ENCODE data around the gene SULT1C2. TPM values are rescaled to one million over a fixed set of nuclear protein-coding genes. Genes with fewer than 3 reads are reported as not detected.

Gene SULT1C2
- total and polyA plus RNA-seq, 2 of the 13 experiments (the other 11 are each of a cell fraction or from before 2014, with no cell fraction given) = 4.0 to 6.2 TPM

DNA sequence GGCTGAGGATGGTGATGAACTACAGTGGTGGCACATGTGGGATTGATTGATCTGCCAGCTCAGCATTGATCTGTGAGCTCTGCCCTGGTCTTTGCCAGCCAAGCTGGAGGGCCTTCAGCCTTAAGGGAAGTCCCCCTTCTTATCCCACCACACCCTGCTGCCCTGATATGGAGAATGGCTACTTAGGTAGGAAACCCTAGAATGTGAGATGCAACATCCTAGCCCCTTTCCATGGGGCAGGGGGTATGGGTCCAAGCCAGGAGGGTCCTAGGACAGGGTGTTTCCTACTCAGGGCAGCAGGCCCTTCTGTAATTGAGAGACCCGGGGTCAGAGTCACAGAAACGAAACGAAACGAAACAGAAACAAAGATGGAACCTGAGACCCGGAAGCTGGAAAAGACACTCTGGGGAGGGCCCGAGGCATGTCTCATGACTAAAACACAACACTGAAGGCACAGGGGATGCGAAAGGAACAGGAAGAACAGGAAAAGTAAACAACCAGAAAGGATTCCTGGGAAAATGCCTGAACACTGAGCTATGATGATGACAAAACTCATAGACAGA lies 16.9 kb upstream of the SULT1C2 start (continued):
- TF ChIP-seq STAT5B (CRISPR knock-in tag; IDR thresholded peaks at IDR 0.05) (no peak), ATF7-NPFF (CRISPR knock-in tag; IDR thresholded peaks at IDR 0.05; ENCODE audit: low read depth) (no peak), FOXC1 (CRISPR knock-in tag; IDR thresholded peaks at IDR 0.05; ENCODE audit: borderline replicate concordance) (0 out of 2 replicates have a peak, but pooled peaks have one; percentile 22), ZMYM2 (CRISPR knock-in tag; IDR thresholded peaks at IDR 0.05) (no peak), ARNT (IDR thresholded peaks at IDR 0.05) (no peak), SALL1 (CRISPR knock-in tag; IDR thresholded peaks at IDR 0.05) (no peak; the same call in 1 of the 2 replicates), KLF9 (CRISPR knock-in tag; IDR thresholded peaks at IDR 0.05; ENCODE audit: low read depth) (no peak), SOX13 (IDR thresholded peaks at IDR 0.05) (no peak), SOX13 (CRISPR knock-in tag; conservative IDR thresholded peaks at IDR 0.05 in 1 of 2, IDR thresholded peaks at IDR 0.05 in 1 of 2) (no peak), AGO2 (optimal IDR thresholded peaks at IDR 0.05; ENCODE audit: low read depth, low read length) (no peak), EP300 (IDR thresholded peaks at IDR 0.05; ENCODE audit: low read depth in 2 of 2, low read length in 2 of 2) (no peak; a peak in 1 of 4 replicates), EP300 (CRISPR knock-in tag; IDR thresholded peaks at IDR 0.05; ENCODE audit: borderline replicate concordance) (no peak), THYN1 (CRISPR knock-in tag; IDR thresholded peaks at IDR 0.05; ENCODE audit: borderline replicate concordance, low read depth) (no peak), SIX1 (CRISPR knock-in tag; IDR thresholded peaks at IDR 0.05; ENCODE audit: borderline replicate concordance) (no peak), ZNF589 (CRISPR knock-in tag; conservative IDR thresholded peaks at IDR 0.05) (no peak), KDM3A (CRISPR knock-in tag; IDR thresholded peaks at IDR 0.05; ENCODE audit: low read depth) (no peak), SRSF9 (IDR thresholded peaks at IDR 0.05; ENCODE audit: borderline replicate concordance, insufficient read depth, low read depth, low read length, poor library complexity, severe bottlenecking) (no peak), SIN3B (IDR thresholded peaks at IDR 0.05; ENCODE audit: low read length) (no peak), DBP (CRISPR knock-in tag; IDR thresholded peaks at IDR 0.05; ENCODE audit: not compliant biosample characterization) (no peak), ZBTB7A (CRISPR knock-in tag; IDR thresholded peaks at IDR 0.05) (no peak)
- TF ChIP-seq, protein P1, sequence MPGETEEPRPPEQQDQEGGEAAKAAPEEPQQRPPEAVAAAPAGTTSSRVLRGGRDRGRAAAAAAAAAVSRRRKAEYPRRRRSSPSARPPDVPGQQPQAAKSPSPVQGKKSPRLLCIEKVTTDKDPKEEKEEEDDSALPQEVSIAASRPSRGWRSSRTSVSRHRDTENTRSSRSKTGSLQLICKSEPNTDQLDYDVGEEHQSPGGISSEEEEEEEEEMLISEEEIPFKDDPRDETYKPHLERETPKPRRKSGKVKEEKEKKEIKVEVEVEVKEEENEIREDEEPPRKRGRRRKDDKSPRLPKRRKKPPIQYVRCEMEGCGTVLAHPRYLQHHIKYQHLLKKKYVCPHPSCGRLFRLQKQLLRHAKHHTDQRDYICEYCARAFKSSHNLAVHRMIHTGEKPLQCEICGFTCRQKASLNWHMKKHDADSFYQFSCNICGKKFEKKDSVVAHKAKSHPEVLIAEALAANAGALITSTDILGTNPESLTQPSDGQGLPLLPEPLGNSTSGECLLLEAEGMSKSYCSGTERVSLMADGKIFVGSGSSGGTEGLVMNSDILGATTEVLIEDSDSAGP (CRISPR knock-in tag; IDR thresholded peaks at IDR 0.05; ENCODE audit: borderline replicate concordance) = no peak
- TF ChIP-seq, protein P2, sequence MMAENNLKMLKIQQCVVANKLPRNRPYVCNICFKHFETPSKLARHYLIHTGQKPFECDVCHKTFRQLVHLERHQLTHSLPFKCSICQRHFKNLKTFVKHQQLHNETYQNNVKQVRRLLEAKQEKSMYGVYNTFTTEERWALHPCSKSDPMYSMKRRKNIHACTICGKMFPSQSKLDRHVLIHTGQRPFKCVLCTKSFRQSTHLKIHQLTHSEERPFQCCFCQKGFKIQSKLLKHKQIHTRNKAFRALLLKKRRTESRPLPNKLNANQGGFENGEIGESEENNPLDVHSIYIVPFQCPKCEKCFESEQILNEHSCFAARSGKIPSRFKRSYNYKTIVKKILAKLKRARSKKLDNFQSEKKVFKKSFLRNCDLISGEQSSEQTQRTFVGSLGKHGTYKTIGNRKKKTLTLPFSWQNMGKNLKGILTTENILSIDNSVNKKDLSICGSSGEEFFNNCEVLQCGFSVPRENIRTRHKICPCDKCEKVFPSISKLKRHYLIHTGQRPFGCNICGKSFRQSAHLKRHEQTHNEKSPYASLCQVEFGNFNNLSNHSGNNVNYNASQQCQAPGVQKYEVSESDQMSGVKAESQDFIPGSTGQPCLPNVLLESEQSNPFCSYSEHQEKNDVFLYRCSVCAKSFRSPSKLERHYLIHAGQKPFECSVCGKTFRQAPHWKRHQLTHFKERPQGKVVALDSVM (CRISPR knock-in tag; IDR thresholded peaks at IDR 0.05) = no peak
- TF ChIP-seq, protein P3, sequence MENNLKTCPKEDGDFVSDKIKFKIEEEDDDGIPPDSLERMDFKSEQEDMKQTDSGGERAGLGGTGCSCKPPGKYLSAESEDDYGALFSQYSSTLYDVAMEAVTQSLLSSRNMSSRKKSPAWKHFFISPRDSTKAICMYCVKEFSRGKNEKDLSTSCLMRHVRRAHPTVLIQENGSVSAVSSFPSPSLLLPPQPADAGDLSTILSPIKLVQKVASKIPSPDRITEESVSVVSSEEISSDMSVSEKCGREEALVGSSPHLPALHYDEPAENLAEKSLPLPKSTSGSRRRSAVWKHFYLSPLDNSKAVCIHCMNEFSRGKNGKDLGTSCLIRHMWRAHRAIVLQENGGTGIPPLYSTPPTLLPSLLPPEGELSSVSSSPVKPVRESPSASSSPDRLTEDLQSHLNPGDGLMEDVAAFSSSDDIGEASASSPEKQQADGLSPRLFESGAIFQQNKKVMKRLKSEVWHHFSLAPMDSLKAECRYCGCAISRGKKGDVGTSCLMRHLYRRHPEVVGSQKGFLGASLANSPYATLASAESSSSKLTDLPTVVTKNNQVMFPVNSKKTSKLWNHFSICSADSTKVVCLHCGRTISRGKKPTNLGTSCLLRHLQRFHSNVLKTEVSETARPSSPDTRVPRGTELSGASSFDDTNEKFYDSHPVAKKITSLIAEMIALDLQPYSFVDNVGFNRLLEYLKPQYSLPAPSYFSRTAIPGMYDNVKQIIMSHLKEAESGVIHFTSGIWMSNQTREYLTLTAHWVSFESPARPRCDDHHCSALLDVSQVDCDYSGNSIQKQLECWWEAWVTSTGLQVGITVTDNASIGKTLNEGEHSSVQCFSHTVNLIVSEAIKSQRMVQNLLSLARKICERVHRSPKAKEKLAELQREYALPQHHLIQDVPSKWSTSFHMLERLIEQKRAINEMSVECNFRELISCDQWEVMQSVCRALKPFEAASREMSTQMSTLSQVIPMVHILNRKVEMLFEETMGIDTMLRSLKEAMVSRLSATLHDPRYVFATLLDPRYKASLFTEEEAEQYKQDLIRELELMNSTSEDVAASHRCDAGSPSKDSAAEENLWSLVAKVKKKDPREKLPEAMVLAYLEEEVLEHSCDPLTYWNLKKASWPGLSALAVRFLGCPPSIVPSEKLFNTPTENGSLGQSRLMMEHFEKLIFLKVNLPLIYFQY (CRISPR knock-in tag; IDR thresholded peaks at IDR 0.05; ENCODE audit: borderline replicate concordance) = no peak
